Ovary (tissue), 3 donors: ENCODE measurements around the gene PIERCE2.

Experiments used
- CTCF ChIP-seq, 3 donors: fragments of 450-650 bp in 2 of 3; fragments of 200-600 bp in 1 of 3; IDR thresholded peaks; one replicate each; pipeline versions ENCODE4 v1.5.1 to v1.8.0; 2016 to 2022; ENCODE audit warnings: antibody characterized with exemption in 3 of 3, mild to moderate bottlenecking in 1 of 3
- EP300 ChIP-seq: sonication (generic); formaldehyde crosslinking; IDR thresholded peaks from one replicate; pipeline ENCODE4 v1.6.1; 2017; ENCODE audit warnings: antibody characterized with exemption
- POLR2A ChIP-seq: fragments of 450-650 bp; IDR thresholded peaks from one replicate; pipeline ENCODE4 v1.6.1; 2017; ENCODE audit warnings: antibody characterized with exemption, mild to moderate bottlenecking, moderate library complexity
- donor health status: DM: no; HTN: no; CAD: no.

DNA sequence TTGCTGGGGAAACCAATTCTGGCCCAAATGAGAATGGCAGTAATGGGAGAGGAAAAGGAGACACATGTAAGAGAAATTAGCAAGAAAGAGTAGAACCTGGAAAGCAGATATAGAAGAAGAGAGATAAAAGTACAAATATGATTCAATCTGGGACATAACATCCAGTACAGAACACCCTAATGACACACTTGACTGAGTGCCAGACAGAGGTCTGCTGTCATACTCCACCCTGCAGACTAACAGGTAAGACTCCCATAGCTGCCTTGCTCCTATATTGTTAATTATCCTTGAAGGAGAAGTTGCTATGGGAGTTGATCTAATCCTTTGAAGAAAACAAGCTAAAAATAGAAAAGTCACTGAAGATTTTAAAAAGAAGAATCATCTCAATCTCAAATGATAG, 21.3 kb upstream of the PIERCE2 start:
- no peak for TF ChIP-seq CTCF (IDR thresholded peaks at IDR 0.05)
- no peak for TF ChIP-seq POLR2A
- TF ChIP-seq EP300, result no peak
